Esophagus squamous epithelium (tissue), 5 donors: ENCODE measurements around the gene RAB27A. TPM values are rescaled to one million over a fixed set of nuclear protein-coding genes. Genes with fewer than 3 reads are reported as not detected.
"Not testable (repeated sequence)": the region's sequence is repeated elsewhere in the genome, so short reads cannot be mapped to it uniquely, and the experiment has no call there.

Source experiments
- DNase-seq: peaks from one replicate; lab custom pipeline; 2025; lab: John Stamatoyannopoulos, UW
- H3K27ac ChIP-seq, 4 donors: fragments of 200-600 bp; sonication (generic); one replicate each; pipeline ENCODE4 v1.5.1; 2016 to 2019; ENCODE audit warnings: mild to moderate bottlenecking in 1 of 4
- H3K27me3 ChIP-seq, 4 donors: fragments of 200-600 bp; sonication (generic); 1 replicate in 3 of 4; 2 replicates in 1 of 4; pipeline versions ENCODE4 v1.5.1 to v1.6.0; 2017 to 2021; ENCODE audit warnings: antibody characterized with exemption in 1 of 4
- H3K36me3 ChIP-seq, 3 donors: fragments of 200-600 bp; sonication (generic); one replicate each; pipeline ENCODE4 v1.5.1; 2016 to 2019
- H3K4me1 ChIP-seq, 3 donors: fragments of 200-600 bp; sonication (generic); one replicate each; pipeline ENCODE4 v1.5.1; 2017 to 2019
- H3K4me3 ChIP-seq, 4 donors: fragments of 200-600 bp; sonication (generic); 1 replicate in 3 of 4; 2 replicates in 1 of 4; pipeline ENCODE4 v1.5.1; 2016 to 2019; ENCODE audit warnings: mild to moderate bottlenecking in 2 of 4, moderate library complexity in 1 of 4
- H3K9me3 ChIP-seq, 3 donors: fragments of 200-600 bp; sonication (generic); one replicate each; pipeline ENCODE4 v1.5.1; 2016 to 2019
- POLR2A ChIP-seq, 4 donors: fragments of 450-650 bp; IDR thresholded peaks; one replicate each; pipeline ENCODE4 v1.6.1; 2017; ENCODE audit warnings: antibody characterized with exemption in 4 of 4, mild to moderate bottlenecking in 4 of 4, moderate library complexity in 3 of 4
- WGBS, 2 donors: methylation state at CpG; one replicate each; pipeline ENCODE4 v1.1.5; 2018; 5-methylcytosine and 5-hydroxymethylcytosine counted together
- intact Hi-C: fragments of 100-400 bp; cut with DNase I; formaldehyde crosslinking; loops from one replicate; pipeline ENCODE4 v1.15.0; 2022
- total RNA-seq, 4 donors: library from RNA; depleted of rRNA; stranded (reverse); fragments of >200 nt; gene quantifications; one replicate each; pipeline ENCODE4 v1.1.0, GENCODE V29; 2016
- TF ChIP-seq, protein P1 (sequence below), 6 experiments: fragments of 450-650 bp in 4 of 6; fragments of 200-600 bp in 2 of 6; sonication (generic) in 2 of 6; IDR thresholded peaks; one replicate each; pipeline ENCODE4 v1.5.1; 2016 to 2019; ENCODE audit warnings: antibody characterized with exemption in 6 of 6, mild to moderate bottlenecking in 4 of 6, moderate library complexity in 4 of 6
- donor health status: DM: yes; HTN: yes; CAD: no.

RAB27A gene
- total RNA-seq, 4 donors from 2014 or later: 8.7 to 16.2 (median 11.7) TPM

DNA sequence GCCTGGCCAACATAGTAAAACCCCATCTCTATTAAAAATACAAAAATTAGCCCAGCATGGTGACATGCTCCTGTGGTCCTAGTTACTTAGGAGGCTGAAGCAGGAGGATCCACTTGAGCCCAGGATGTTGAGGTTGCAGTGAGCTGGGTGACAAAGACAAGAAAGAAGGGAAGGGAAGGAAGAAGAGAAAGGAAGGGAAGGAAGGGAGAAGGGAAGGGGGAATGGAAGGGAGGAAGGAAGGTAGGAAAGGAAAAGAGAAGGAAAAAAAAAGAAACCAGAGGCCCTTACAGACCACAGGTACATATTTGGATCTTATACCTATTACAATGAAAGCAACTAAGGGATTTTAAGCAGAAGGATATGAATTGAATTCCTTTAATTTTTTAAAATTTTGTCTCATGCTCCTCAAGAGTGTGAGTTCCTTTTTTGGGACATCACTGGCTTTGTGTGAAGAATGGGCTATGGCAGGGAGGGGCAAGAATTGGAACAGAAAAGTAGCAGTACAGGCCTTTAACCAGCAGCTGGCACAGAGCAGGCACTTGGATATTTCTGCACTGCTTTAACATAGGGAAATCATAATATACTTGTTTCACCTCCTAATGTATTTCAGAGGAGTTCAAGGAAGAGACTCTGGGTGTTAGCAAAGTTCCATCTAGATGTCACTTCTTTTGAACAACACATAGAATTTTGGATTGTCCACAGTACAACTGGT lies 7.9 kb downstream of the RAB27A start:
- H3K9me3 ChIP-seq: no peaks in the 10 kb centered on the region
- no peaks in the 10 kb centered on the region for H3K36me3 ChIP-seq
- DNase-seq: no peak
- peaks cover 0 to 67% (median 23%) of the 10 kb centered on the region in 3 donors for H3K4me1 ChIP-seq
- peak overlapping the region in 3 of 4 donors; percentile 36 to 71 (median 67) for H3K27ac ChIP-seq
- no peaks in the 10 kb centered on the region for H3K27me3 ChIP-seq
- TF ChIP-seq, protein P1, sequence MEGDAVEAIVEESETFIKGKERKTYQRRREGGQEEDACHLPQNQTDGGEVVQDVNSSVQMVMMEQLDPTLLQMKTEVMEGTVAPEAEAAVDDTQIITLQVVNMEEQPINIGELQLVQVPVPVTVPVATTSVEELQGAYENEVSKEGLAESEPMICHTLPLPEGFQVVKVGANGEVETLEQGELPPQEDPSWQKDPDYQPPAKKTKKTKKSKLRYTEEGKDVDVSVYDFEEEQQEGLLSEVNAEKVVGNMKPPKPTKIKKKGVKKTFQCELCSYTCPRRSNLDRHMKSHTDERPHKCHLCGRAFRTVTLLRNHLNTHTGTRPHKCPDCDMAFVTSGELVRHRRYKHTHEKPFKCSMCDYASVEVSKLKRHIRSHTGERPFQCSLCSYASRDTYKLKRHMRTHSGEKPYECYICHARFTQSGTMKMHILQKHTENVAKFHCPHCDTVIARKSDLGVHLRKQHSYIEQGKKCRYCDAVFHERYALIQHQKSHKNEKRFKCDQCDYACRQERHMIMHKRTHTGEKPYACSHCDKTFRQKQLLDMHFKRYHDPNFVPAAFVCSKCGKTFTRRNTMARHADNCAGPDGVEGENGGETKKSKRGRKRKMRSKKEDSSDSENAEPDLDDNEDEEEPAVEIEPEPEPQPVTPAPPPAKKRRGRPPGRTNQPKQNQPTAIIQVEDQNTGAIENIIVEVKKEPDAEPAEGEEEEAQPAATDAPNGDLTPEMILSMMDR (IDR thresholded peaks at IDR 0.05): no peak
- no peak for TF ChIP-seq POLR2A (IDR thresholded peaks at IDR 0.05)
- intact Hi-C loops: no loop called here
- H3K4me3 ChIP-seq: no peak overlapping the region

DNA sequence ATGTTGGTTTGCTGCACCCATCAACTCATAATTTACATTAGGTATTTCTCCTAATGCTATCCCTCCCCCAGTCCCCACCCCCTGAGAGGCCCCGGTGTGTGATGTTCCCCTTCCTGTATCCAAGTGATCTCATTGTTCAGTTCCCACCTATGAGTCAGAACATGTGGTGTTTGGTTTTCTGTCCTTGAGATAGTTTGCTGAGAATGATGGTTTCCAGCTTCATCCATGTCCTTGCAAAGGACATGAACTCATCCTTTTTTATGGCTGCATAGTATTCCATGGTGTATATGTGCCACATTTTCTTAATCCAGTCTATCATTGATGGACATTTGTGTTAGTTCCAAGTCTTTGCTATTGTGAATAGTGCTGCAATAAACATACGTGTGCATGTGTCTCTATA lies 9.0 kb downstream of the RAB27A start:
- H3K4me3 ChIP-seq, intact Hi-C loops, H3K9me3 ChIP-seq, DNase-seq, H3K27me3 ChIP-seq, H3K36me3 ChIP-seq: not testable (repeated sequence)
- peak overlapping the region in 1 of 4 donors; percentile 29 for H3K27ac ChIP-seq
- 70 to 76% methylated on average over 2 of the region's 2 CpGs for WGBS, 2 donors
- peaks cover 0 to 64% (median 23%) of the 10 kb centered on the region in 3 donors for H3K4me1 ChIP-seq

DNA sequence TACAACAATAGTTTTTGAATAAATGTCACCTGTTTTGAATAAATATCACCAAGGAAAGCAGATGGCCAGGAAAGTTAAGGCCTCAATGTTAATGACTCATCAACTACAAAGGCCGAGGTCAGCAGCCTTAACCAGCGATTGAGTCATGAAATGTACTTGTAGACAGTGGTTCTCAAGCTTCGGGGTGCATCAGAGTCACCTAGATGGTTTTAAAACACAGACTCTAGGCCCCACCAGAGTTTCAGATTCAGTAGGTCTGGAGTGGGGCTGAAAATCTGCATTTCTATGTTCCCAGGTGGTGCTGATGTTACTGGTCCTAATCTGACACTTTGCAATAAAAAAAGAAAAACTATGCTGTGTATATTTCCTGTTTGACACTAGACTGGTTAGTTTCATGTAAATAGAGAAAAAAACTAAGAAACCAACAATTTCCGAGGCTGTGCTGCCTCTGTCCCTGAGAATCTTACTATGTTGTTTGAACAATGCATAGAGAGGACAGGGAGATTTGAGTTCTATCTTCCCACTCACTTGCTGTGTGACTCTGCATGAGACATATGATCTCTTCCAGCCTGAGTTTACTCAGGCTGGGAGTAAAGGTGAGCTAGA lies 9.8 kb downstream of the RAB27A start:
- peaks cover 0 to 4% (median 0%) of the 10 kb centered on the region in 3 donors for H3K36me3 ChIP-seq
- no peaks in the 10 kb centered on the region for H3K27me3 ChIP-seq
- peaks cover 0 to 58% (median 23%) of the 10 kb centered on the region in 3 donors for H3K4me1 ChIP-seq
- no peaks in the 10 kb centered on the region for H3K9me3 ChIP-seq
- WGBS, 2 donors: 43 to 47% methylated on average over 4 of the region's 4 CpGs
- no peak overlapping the region for H3K4me3 ChIP-seq
- TF ChIP-seq, protein P1 (IDR thresholded peaks at IDR 0.05): no peak
- no peak for TF ChIP-seq POLR2A (IDR thresholded peaks at IDR 0.05)
- DNase-seq: no peak
- peak overlapping the region in 2 of 4 donors; percentile 29 to 71 for H3K27ac ChIP-seq
- intact Hi-C loops: no loop called here

DNA sequence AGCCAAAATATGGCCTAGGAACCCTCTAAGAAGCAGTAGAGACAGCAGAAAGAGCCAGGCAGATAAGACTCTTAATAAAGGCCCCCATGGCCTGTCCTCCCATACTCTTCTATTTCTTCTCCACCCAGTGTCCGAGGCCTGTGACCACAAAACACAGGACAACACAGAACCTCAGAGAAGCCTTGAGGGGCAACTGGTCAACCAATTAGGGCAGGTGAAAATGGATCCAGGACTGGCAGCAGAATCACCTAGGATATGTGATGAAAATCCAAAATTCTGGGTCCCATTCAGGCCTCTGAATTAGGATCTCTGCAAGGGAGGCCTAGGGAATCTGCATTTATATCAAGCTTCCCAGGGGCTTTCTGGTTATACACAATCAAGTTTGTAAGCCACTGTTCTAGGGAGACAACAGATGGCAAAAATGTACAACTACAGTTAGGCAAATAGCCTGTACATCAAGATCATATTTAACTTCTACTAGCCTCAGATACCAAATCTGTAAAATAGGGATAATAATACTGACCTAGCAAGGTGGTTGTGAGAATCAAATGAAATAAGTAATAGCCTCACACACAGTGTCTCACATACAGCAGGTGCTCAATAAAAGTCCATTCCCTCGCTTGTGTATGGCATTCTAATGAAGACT lies 10.4 kb downstream of the RAB27A start:
- no peak for TF ChIP-seq POLR2A (IDR thresholded peaks at IDR 0.05)
- TF ChIP-seq, protein P1 (IDR thresholded peaks at IDR 0.05): no peak
- peak overlapping the region in 2 of 4 donors; percentile 29 to 71 for H3K27ac ChIP-seq
- intact Hi-C loops: no loop called here
- no peaks in the 10 kb centered on the region for H3K27me3 ChIP-seq
- peaks cover 0 to 5% (median 0%) of the 10 kb centered on the region in 3 donors for H3K36me3 ChIP-seq
- H3K4me3 ChIP-seq: no peak overlapping the region
- 49 to 81% methylated on average over 2 of the region's 2 CpGs for WGBS, 2 donors
- DNase-seq: no peak
- H3K4me1 ChIP-seq: peaks cover 0 to 52% (median 17%) of the 10 kb centered on the region in 3 donors
- no peaks in the 10 kb centered on the region for H3K9me3 ChIP-seq

DNA sequence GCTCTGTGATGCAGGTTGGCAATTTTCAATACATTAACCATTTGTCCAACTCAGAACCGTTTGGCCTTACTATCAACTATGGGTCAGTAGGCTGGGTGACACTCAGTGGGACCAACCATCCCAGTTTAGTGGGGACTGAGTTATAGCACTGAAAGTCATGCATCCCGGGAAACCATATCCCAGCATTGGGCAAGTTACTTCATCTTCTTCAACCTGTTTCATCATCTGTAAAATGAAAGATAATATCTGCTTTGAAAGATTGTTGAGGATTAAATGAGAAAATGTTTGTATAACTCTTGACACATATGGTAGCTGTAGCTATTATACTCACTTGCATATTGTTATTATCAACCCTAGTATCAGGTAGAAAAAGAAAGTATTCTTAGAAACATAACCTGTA lies 11.9 kb downstream of the RAB27A start:
- peaks cover 0 to 38% (median 14%) of the 10 kb centered on the region in 3 donors for H3K4me1 ChIP-seq
- no peaks in the 10 kb centered on the region for H3K27me3 ChIP-seq
- peak overlapping the region in 2 of 4 donors; percentile 45 to 57 for H3K27ac ChIP-seq
- intact Hi-C loops: no loop called here
- no peaks in the 10 kb centered on the region for H3K9me3 ChIP-seq
- no peak overlapping the region for H3K4me3 ChIP-seq
- H3K36me3 ChIP-seq: peaks cover 0 to 5% (median 0%) of the 10 kb centered on the region in 3 donors
- no peak for DNase-seq
- no peak for TF ChIP-seq POLR2A (IDR thresholded peaks at IDR 0.05)
- TF ChIP-seq, protein P1 (IDR thresholded peaks at IDR 0.05): no peak
- 62 to 69% methylated on average over 2 of the region's 2 CpGs for WGBS, 2 donors
